Skeletal muscle tissue (tissue), 4 donors: Measurements from ENCODE around the gene RBM24. TPM values are rescaled to one million over a fixed set of nuclear protein-coding genes. Genes with fewer than 3 reads are reported as not detected.
A peak's percentile ranks its signal among the peaks of the same experiment; 100 is the strongest.

Source experiments
- H3K27ac ChIP-seq: one replicate; pipeline ENCODE4 v1.7.0; 2013; ENCODE audit warnings: mild to moderate bottlenecking, low read depth, low read length, inconsistent platforms
- H3K27me3 ChIP-seq, 3 donors: one replicate each; pipeline ENCODE4 v1.7.0; 2013; ENCODE audit warnings: low read length in 3 of 3; ENCODE audit not compliant: control insufficient read depth in 3 of 3, insufficient read depth in 3 of 3
- H3K36me3 ChIP-seq, 3 donors: one replicate each; pipeline ENCODE4 v1.7.0; 2013; ENCODE audit warnings: low read length in 3 of 3; ENCODE audit not compliant: control insufficient read depth in 3 of 3, insufficient read depth in 3 of 3
- H3K4me1 ChIP-seq, 3 donors: one replicate each; pipeline ENCODE4 v1.7.0; 2013; ENCODE audit warnings: low read length in 3 of 3, mild to moderate bottlenecking in 3 of 3; ENCODE audit not compliant: control insufficient read depth in 3 of 3, insufficient read depth in 3 of 3
- H3K4me3 ChIP-seq, 3 donors: one replicate each; pipeline ENCODE4 v1.7.0; 2013; ENCODE audit warnings: low read length in 3 of 3
- H3K9ac ChIP-seq, 3 donors: one replicate each; pipeline ENCODE4 v1.7.0; 2013; ENCODE audit warnings: low read length in 3 of 3, mild to moderate bottlenecking in 3 of 3, moderate library complexity in 2 of 3, low read depth in 1 of 3
- H3K9me3 ChIP-seq, 3 donors: one replicate each; pipeline ENCODE4 v1.7.0; 2013; ENCODE audit warnings: low read length in 3 of 3; ENCODE audit not compliant: control insufficient read depth in 3 of 3
- total RNA-seq: library from RNA; depleted of rRNA; stranded (reverse); fragments of >200 nt; gene quantifications from one replicate; pipeline ENCODE4 v1.2.3, GENCODE V29; 2014
- donor health status: Osteomylitis.

Gene RBM24
- total RNA-seq, 1 donor from 2014 or later = 116 TPM

DNA sequence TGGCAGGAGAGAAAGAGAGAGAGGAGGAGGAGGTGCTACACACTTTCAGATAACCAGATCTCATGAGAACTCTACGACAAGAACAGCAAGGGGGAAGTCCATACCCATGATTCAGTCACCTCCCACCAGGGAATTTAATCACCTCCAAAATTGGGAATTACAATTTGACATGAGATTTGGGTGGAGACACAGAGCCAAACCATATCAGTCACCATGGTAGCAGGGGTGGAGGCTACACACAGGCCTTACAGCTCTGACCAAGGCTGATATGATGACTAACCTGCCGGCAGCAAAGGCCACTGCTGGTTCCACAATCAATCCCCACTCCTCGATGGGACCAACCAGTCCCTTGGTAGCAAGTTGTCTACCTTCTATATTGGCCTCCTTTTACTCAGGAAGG is 13.6 kb upstream of the RBM24 start:
- Histone ChIP-seq H3K9me3 (no peaks in the 10 kb centered on the region), H3K9ac (no peak overlapping the region), H3K4me3 (no peak overlapping the region), H3K27ac (no peak overlapping the region), H3K36me3 (no peaks in the 10 kb centered on the region), H3K4me1 (peaks cover 11 to 19% (median 15%) of the 10 kb centered on the region in 3 donors), H3K27me3 (no peaks in the 10 kb centered on the region)

- Histone ChIP-seq H3K36me3 (no peaks in the 10 kb centered on the region), H3K4me1 (peaks cover 11 to 19% (median 15%) of the 10 kb centered on the region in 3 donors), H3K4me3 (no peak overlapping the region), H3K27ac (no peak overlapping the region), H3K9ac (no peak overlapping the region), H3K27me3 (no peaks in the 10 kb centered on the region), H3K9me3 (no peaks in the 10 kb centered on the region)
These were observed 13.0 kb upstream of the RBM24 start for GRCh38 chr6:17268114-17268513.

DNA sequence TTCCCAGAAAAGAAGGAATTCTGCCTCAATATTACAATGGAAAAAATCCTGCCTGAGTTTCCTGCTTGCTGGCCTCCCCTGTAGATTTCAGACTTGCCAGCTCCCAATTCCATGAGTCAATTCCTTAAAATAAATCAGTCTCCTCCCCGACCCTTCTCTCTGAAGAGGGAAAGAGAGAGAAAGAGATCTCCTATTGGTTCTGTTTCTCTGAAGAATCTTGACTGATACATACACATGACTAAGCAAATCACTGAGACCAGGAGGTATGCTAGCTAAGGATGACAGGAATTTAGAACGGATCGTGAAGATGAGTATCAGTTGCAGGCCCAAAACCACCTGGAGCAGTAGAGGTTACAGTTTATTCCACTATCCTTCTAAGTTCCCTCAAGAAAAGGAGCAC is 11.3 kb upstream of the RBM24 start:
- peak overlapping the region; percentile 84 for H3K27ac ChIP-seq
- no peak overlapping the region for H3K9ac ChIP-seq
- no peaks in the 10 kb centered on the region for H3K36me3 ChIP-seq
- H3K4me3 ChIP-seq = peak overlapping the region in 2 of 3 donors; percentile 3 to 28
- H3K4me1 ChIP-seq = peaks cover 11 to 19% (median 15%) of the 10 kb centered on the region in 3 donors
- no peaks in the 10 kb centered on the region for H3K9me3 ChIP-seq
- no peaks in the 10 kb centered on the region for H3K27me3 ChIP-seq

DNA sequence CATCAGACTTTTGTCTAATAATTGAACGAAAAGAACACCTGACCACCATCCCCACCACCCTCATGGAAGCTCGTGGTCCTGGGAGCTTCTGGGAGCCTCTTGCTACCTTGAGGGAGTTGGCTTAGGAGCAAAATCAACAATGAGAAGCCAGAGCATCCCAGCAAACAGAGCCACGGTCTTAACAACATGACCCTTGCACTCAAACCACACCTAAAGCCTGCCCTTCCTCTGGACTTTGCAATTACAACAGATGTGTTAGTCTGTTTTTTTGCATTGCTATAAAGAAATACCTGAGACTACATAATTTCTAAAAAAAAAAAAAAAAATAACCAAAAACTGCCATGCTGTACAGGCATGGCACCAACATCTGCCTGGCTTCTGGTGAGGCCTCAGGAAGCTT is 9.5 kb upstream of the RBM24 start:
- Histone ChIP-seq H3K4me3 (no peak overlapping the region), H3K4me1 (peaks cover 11 to 19% (median 15%) of the 10 kb centered on the region in 3 donors), H3K9me3 (no peaks in the 10 kb centered on the region), H3K27me3 (no peaks in the 10 kb centered on the region), H3K27ac (no peak overlapping the region), H3K9ac (no peak overlapping the region), H3K36me3 (no peaks in the 10 kb centered on the region)

DNA sequence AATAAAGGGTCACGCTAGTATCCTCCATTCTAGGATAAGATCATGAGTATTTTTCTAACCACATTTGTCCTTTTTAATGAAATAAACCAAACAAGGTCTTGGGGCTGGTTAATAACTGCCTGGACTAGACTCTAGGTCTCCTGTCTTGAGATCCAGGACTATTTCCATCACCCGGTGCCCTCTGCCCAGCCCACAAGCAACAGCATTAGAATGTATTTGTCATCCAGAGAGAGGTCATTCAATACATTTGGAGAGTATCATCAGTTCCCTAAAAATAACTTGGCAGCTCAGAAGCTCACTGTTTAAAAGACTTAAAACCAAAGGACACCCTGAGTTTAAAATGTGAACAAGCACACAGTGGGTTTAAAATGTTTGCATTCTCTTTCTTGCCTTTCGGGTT is 4.4 kb upstream of the RBM24 start:
- Histone ChIP-seq H3K4me3 (peak overlapping the region; percentile 48 to 62 (median 58)), H3K9me3 (no peaks in the 10 kb centered on the region), H3K27ac (peak overlapping the region; percentile 99), H3K4me1 (peaks cover 0 to 13% (median 10%) of the 10 kb centered on the region in 3 donors), H3K36me3 (peaks cover 0 to 4% (median 0%) of the 10 kb centered on the region in 3 donors), H3K9ac (peak overlapping the region; percentile 77 to 98 (median 86)), H3K27me3 (no peaks in the 10 kb centered on the region)

DNA sequence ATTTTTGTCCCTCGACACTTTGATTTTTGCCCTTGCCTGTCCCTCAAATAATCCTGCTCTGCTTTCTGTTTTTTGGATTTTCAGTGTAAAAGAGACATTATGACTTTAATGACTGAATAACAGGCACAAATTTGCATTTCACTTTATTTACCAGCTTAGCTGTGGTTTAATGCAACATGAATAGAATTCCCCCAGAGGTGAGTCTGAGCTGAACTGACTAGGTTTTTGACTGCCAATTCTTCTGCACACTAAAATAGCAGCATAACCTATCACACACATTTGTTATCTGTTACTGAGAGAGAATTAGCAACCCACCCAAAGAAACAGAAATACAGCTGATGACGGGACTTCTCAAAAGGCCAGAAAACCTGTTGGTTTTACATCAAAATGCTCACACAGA is 3.9 kb upstream of the RBM24 start:
- peak overlapping the region; percentile 99 for H3K27ac ChIP-seq
- H3K9ac ChIP-seq = peak overlapping the region; percentile 77 to 98 (median 86)
- H3K9me3 ChIP-seq = no peaks in the 10 kb centered on the region
- peaks cover 0 to 9% (median 0%) of the 10 kb centered on the region in 3 donors for H3K36me3 ChIP-seq
- H3K27me3 ChIP-seq = no peaks in the 10 kb centered on the region
- H3K4me1 ChIP-seq = peaks cover 0 to 13% (median 10%) of the 10 kb centered on the region in 3 donors
- peak overlapping the region; percentile 48 to 62 (median 58) for H3K4me3 ChIP-seq

- peak overlapping the region; percentile 99 for H3K27ac ChIP-seq
- peaks cover 0 to 13% (median 10%) of the 10 kb centered on the region in 3 donors for H3K4me1 ChIP-seq
- peak overlapping the region; percentile 77 to 98 (median 92) for H3K9ac ChIP-seq
- peak overlapping the region; percentile 53 to 76 (median 70) for H3K4me3 ChIP-seq
- no peaks in the 10 kb centered on the region for H3K9me3 ChIP-seq
- H3K27me3 ChIP-seq = no peaks in the 10 kb centered on the region
- peaks cover 4 to 19% (median 8%) of the 10 kb centered on the region in 3 donors for H3K36me3 ChIP-seq
These were observed 2.7 kb upstream of the RBM24 start for GRCh38 chr6:17278289-17279063.

DNA sequence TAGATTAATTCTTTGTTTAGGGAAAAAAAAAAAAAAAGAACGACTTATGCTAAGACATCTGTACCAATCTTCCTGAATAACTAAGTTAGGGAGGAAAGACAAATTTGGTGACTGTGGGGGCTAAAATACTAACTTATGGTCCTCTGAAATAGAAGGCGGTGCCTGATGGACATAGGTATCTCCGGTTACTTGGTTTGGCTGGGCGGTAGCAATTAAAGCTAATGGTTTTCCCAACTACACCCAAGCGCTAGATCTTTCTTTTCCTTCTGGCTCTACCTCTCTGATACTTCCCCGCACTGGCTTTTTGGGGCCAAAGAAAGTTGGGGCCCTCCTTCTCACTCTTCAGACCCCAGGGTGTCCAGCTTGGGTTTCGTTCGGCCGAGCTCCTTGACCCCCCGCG is 1.0 kb upstream of the RBM24 start:
- Histone ChIP-seq H3K27ac (peak overlapping the region; percentile 99), H3K36me3 (peaks cover 13 to 27% (median 19%) of the 10 kb centered on the region in 3 donors), H3K27me3 (no peaks in the 10 kb centered on the region), H3K9me3 (no peaks in the 10 kb centered on the region), H3K4me3 (peak overlapping the region; percentile 70 to 76 (median 73)), H3K4me1 (peaks cover 0 to 13% (median 10%) of the 10 kb centered on the region in 3 donors), H3K9ac (peak overlapping the region; percentile 77 to 98 (median 92))

DNA sequence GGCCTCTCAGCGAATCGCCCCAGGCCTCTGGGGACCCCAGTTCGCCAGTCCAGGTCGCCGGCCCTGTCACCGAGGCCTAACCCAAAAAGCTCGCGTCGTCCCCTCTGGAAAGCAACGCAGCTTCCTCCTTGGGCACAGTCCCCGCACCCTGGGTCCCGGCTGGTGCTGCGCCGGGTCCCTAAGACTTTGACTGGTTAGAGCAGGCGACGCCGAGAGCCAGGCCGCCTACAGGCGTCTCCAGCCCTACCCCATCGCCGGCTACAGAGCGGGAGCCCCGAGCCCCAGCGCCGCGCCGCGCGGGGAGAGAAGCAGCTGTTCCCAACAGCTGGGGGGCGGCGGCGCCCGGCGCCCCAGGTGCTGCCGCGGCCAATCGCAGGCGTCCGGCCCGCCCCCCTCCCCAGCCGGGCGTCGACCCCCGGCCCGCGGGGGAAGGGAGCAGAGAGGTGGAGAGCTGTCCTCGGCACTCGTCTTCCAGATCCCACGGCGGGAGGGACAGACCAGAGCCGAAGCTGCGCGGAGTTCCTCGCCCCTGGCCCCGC is 540 bp upstream of the RBM24 start:
- Histone ChIP-seq H3K9me3 (no peaks in the 10 kb centered on the region), H3K9ac (peak overlapping the region; percentile 77 to 98 (median 92)), H3K27me3 (no peaks in the 10 kb centered on the region), H3K36me3 (peaks cover 18 to 27% (median 24%) of the 10 kb centered on the region in 3 donors), H3K4me1 (peaks cover 0 to 13% (median 10%) of the 10 kb centered on the region in 3 donors), H3K4me3 (peak overlapping the region; percentile 73 to 78 (median 76)), H3K27ac (peak overlapping the region; percentile 99)
